Measurements from ENCODE around the gene HNRNPLL.
"Not testable (repeated sequence)": the region's sequence is repeated elsewhere in the genome, so short reads cannot be mapped to it uniquely, and the experiment has no call there.

The HNRNPLL gene

GRCh38 chr2:38602732-38603401, at the start of gene HNRNPLL:
Gene HNRNPLL (minus strand): TSS chr2:38602928. CDS start chr2:38602626, 302 bp downstream.
- peak; percentile 90 for DNase-seq

DNA sequence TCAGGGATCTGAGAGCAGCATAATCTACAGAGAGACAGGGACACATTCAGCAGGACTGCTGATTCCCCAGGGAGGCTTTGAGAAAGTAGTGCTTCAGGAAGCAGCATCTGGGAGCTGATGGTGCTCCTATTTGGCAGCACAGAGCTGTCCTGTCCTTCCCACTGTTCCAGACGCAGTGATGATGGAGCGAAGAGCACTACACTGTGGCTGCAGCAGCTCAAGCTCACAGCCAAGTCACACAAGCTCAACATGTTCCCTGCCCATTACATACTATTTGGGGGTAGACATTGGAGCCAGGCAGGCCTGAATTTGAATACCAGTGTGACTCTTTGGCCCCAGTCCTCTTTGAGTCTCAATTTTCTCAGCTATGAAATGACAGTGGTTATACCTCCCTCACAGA, 48.0 kb upstream of the HNRNPLL start:
- no peak for DNase-seq

- no peak for DNase-seq
These were observed 47.3 kb upstream of the HNRNPLL start for GRCh38 chr2:38650012-38650411.

GRCh38 chr2:38649176-38649728, 46.5 kb upstream of the HNRNPLL start:
- DNase-seq = no peak

DNA sequence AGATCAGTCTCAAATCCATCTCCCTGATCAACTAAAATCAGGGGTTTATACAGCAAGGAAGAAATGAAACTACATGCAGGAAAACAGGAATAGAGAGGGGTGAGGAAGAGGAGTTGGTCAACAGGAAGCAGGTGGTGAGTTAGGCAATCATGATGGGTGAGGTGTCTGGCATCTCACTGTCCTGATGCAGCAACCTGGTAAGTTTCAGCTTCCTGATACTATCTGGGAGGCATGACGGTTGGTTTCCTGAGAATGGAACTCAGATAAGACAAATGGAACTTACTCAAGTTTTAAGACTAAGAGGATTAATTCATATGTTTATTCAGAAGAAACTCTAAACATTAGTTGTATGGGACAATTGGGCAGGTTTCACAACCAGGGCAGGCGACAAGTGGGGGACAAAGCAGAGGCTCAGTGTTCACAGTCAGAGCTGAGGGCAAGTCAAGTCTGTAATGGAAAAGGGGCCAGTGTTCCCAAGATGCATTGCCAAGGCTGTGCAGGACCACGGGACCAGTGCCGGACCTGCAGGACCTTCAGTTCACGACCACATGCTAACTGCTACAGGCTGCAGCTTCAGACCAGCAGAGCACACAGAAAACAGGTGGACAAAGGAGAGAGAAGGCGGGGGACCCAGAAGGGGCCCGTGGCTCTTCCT, 45.5 kb upstream of the HNRNPLL start:
- DNase-seq = no peak

GRCh38 chr2:38643683-38644511, 41.2 kb upstream of the HNRNPLL start:
- not testable (repeated sequence) for DNase-seq

GRCh38 chr2:38643021-38643671, 40.4 kb upstream of the HNRNPLL start:
- DNase-seq = no peak

GRCh38 chr2:38642373-38643017, 39.8 kb upstream of the HNRNPLL start:
- DNase-seq = not testable (repeated sequence)

GRCh38 chr2:38636069-38636468, 33.3 kb upstream of the HNRNPLL start:
- no peak for DNase-seq

- DNase-seq = no peak
These were observed 32.4 kb upstream of the HNRNPLL start for GRCh38 chr2:38635139-38635538.

GRCh38 chr2:38634684-38635083, 32.0 kb upstream of the HNRNPLL start:
- DNase-seq = no peak

- DNase-seq = no peak
These were observed 31.2 kb upstream of the HNRNPLL start for GRCh38 chr2:38633895-38634294.

DNA sequence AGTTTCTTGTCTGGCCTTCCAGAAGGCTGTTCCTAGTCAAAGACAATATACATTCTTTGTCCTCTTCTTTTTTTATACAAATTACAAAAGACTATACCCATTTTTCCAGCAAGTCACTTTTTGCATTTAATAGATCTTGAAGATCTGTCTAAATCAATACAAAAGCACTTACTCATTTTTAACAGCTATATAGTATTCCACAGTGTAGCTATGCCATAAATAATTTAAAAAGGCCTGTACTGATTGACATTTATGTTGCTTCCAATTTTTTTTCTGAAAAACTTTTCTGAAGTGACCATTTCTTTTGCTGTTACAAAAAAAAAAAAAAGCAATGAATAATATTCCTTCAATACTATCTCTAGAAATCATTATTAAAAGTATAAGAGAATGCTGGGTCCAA, 30.3 kb upstream of the HNRNPLL start:
- DNase-seq = no peak

GRCh38 chr2:38631976-38632375, 29.2 kb upstream of the HNRNPLL start:
- no peak for DNase-seq

GRCh38 chr2:38629684-38630083, 27.0 kb upstream of the HNRNPLL start:
- no peak for DNase-seq

DNA sequence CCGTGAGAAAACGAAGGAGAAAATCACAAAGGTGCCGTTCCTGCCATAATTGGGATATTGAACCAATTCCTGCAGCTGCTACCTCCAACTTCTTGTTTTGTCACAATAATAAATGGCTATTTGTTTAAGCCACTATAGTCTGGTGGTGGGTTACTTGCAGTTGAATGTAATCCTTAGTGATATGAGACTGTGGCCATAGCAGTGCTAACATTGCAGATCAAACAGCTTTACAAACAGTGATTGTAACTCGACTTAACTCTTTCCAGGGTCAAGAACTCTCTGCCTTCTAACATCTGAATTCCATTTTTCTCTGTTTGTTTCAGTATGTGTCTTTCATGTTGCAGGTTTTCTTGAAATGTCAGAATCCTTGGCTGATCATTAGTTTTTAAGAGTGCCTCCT, 24.7 kb upstream of the HNRNPLL start:
- no peak for DNase-seq

GRCh38 chr2:38626326-38627035, 23.8 kb upstream of the HNRNPLL start:
- DNase-seq = no peak

- peak; percentile 66 for DNase-seq
These were observed 19.5 kb upstream of the HNRNPLL start for GRCh38 chr2:38622210-38622609.

- no peak for DNase-seq
These were observed 18.3 kb upstream of the HNRNPLL start for GRCh38 chr2:38621018-38621417.

DNA sequence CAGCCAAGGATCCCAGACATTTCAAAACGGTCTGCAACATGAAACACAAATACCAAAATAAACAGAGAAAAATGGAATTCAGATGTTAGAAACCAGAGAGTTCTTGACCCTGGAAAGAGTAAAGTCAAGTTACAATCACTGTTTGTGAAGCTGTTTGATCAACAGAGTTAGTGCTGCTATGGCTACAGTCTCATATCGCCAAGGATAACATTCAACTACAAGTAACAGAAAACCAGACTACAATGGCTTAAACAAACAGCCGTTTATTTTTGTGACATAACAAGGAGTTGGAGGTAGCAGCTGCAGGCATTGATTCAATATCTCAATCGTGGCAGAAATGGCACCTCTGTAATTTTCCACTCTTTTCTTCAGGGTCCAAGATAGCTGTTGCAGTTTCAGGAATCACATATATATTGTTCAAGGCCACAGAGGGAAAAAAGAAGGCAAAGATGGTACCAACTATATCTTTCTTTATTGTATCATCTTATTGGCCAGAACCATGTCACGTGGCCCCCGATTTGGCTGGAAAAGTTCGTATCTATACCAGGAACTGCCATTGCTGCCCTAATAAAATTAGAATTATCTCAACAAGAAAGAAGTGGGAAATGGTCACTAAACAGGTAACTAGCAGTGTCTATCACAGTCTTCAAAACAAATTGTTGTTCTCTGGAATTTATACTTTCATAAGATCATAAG, 17.7 kb upstream of the HNRNPLL start:
- no peak for DNase-seq

All from GDM1 (cell line).